HepG2 (cell line): ENCODE results near the gene TMED3. TPM values are rescaled to one million over a fixed set of nuclear protein-coding genes. Genes with fewer than 3 reads are reported as not detected.

Experiments used
- BCL6 ChIP-seq: IDR thresholded peaks from 2 replicates; pipeline ENCODE4 v1.6.1; 2016; ENCODE audit warnings: missing genetic modification reagents, missing compliant biosample characterization
- EED ChIP-seq: sonication (generic); formaldehyde crosslinking; IDR thresholded peaks from 2 replicates; pipeline ENCODE4 v1.5.0; 2020; ENCODE audit warnings: mild to moderate bottlenecking, missing genetic modification reagents
- JDP2 ChIP-seq: sonication (generic); formaldehyde crosslinking; IDR thresholded peaks from 2 replicates; pipeline ENCODE4 v1.8.1; 2022; ENCODE audit warnings: missing genetic modification reagents, borderline replicate concordance
- KAT7 ChIP-seq: IDR thresholded peaks from 2 replicates; pipeline ENCODE4 v1.6.1; 2018; ENCODE audit warnings: borderline replicate concordance, missing compliant biosample characterization
- KDM6A ChIP-seq: IDR thresholded peaks from 2 replicates; pipeline ENCODE4 v1.6.1; 2016; ENCODE audit warnings: low read depth
- MTF1 ChIP-seq: sonication (generic); formaldehyde crosslinking; IDR thresholded peaks from 2 replicates; pipeline ENCODE4 v1.5.0; 2020; ENCODE audit warnings: missing genetic modification reagents
- NFIC ChIP-seq: IDR thresholded peaks from 2 replicates; pipeline ENCODE4 v1.6.1; 2012; ENCODE audit warnings: mild to moderate bottlenecking, low read length, inconsistent platforms
- POGZ ChIP-seq: sonication (generic); formaldehyde crosslinking; IDR thresholded peaks from 2 replicates; pipeline ENCODE4 v1.4.0; 2020; ENCODE audit warnings: mild to moderate bottlenecking, missing genetic modification reagents
- POLR2AphosphoS2 ChIP-seq: IDR thresholded peaks from 2 replicates; pipeline ENCODE4 v1.6.1; 2011; ENCODE audit warnings: low read depth, low read length, improper control_type of control experiment
- PRPF4 ChIP-seq: fragments of 200-400 bp; formaldehyde crosslinking; IDR thresholded peaks from 2 replicates; pipeline ENCODE4 v1.6.1; 2016; ENCODE audit warnings: low read length, low read depth; ENCODE audit not compliant: poor library complexity, severe bottlenecking
- SIN3A ChIP-seq: IDR thresholded peaks from 2 replicates; pipeline ENCODE4 v1.6.1; 2011; ENCODE audit warnings: low read depth, mild to moderate bottlenecking, control low read depth, low read length, borderline replicate concordance
- SMARCE1 ChIP-seq: fragments of 450-650 bp; IDR thresholded peaks from 2 replicates; pipeline ENCODE4 v1.6.1; 2017; ENCODE audit warnings: borderline replicate concordance
- SOX6 ChIP-seq, 2 experiments: fragments of 450-650 bp in 1 of 2; sonication (generic) in 1 of 2; formaldehyde crosslinking in 1 of 2; IDR thresholded peaks; 2 replicates each; pipeline versions ENCODE4 v1.4.0 to v1.6.1; 2017 to 2020; ENCODE audit warnings: antibody characterized with exemption in 1 of 2, mild to moderate bottlenecking in 1 of 2, missing genetic modification reagents in 1 of 2
- ZNF235 ChIP-seq: sonication (generic); formaldehyde crosslinking; IDR thresholded peaks from 2 replicates; pipeline ENCODE4 v1.8.1; 2023; ENCODE audit warnings: mild to moderate bottlenecking, missing genetic modification reagents, borderline replicate concordance
- ZNF431 ChIP-seq: sonication (generic); formaldehyde crosslinking; IDR thresholded peaks from 2 replicates; pipeline ENCODE4 v1.9.0; 2022; ENCODE audit warnings: missing genetic modification reagents, low read depth, mild to moderate bottlenecking, borderline replicate concordance
- ZNF446 ChIP-seq: sonication (generic); formaldehyde crosslinking; IDR thresholded peaks from 2 replicates; pipeline ENCODE4 v1.5.0; 2020; ENCODE audit warnings: mild to moderate bottlenecking, missing genetic modification reagents
- ZNF616 ChIP-seq: sonication (generic); formaldehyde crosslinking; IDR thresholded peaks from 2 replicates; pipeline ENCODE4 v1.5.0; 2020; ENCODE audit warnings: low read depth, mild to moderate bottlenecking, missing genetic modification reagents
- polyA plus RNA-seq, 8 experiments: library from polyadenylated mRNA; depleted of rRNA in 3 of 8; stranded (reverse) in 7 of 8; unstranded in 1 of 8; fragments of >200 nt; fragmentation: Illumina TruSeq in 4 of 8; extraction: Trizol in 4 of 8; gene quantifications; 2 replicates each; pipeline versions ENCODE4 v1.2.1 to v1.2.3, GENCODE V29; 2011 to 2016; ENCODE audit warnings: low read depth in 4 of 8, missing spikeins in 1 of 8, mixed read lengths in 1 of 8; ENCODE audit not compliant: insufficient read depth in 1 of 8
- total RNA-seq, 5 experiments: library from RNA; depleted of rRNA; stranded (reverse); fragments of >200 nt; fragmentation: Illumina TruSeq; extraction: Trizol; gene quantifications; 2 replicates each; pipeline ENCODE4 v1.2.3, GENCODE V29; 2016; ENCODE audit warnings: low read depth in 1 of 5
- TF ChIP-seq, protein P1 (sequence below): sonication (generic); formaldehyde crosslinking; IDR thresholded peaks from 2 replicates; pipeline ENCODE4 v1.4.0; 2020; ENCODE audit warnings: missing genetic modification reagents
- TF ChIP-seq, protein P2 (sequence below): sonication (generic); formaldehyde crosslinking; IDR thresholded peaks from 2 replicates; pipeline ENCODE4 v1.4.0; 2020; ENCODE audit warnings: missing genetic modification reagents
- TF ChIP-seq, protein P3 (sequence below): sonication (generic); IDR thresholded peaks from 2 replicates; pipeline ENCODE4 v1.6.1; 2016; ENCODE audit warnings: low read depth, borderline replicate concordance
- TF ChIP-seq, protein P4 (sequence below): sonication (generic); formaldehyde crosslinking; conservative IDR thresholded peaks from 2 replicates; pipeline ENCODE4 v1.4.0; 2020; ENCODE audit warnings: mild to moderate bottlenecking, missing genetic modification reagents, moderate library complexity

Gene TMED3
- total and polyA plus RNA-seq, 2 of the 13 experiments (the other 11 are each of a cell fraction or from before 2014, with no cell fraction given), result 125 to 155 TPM

DNA sequence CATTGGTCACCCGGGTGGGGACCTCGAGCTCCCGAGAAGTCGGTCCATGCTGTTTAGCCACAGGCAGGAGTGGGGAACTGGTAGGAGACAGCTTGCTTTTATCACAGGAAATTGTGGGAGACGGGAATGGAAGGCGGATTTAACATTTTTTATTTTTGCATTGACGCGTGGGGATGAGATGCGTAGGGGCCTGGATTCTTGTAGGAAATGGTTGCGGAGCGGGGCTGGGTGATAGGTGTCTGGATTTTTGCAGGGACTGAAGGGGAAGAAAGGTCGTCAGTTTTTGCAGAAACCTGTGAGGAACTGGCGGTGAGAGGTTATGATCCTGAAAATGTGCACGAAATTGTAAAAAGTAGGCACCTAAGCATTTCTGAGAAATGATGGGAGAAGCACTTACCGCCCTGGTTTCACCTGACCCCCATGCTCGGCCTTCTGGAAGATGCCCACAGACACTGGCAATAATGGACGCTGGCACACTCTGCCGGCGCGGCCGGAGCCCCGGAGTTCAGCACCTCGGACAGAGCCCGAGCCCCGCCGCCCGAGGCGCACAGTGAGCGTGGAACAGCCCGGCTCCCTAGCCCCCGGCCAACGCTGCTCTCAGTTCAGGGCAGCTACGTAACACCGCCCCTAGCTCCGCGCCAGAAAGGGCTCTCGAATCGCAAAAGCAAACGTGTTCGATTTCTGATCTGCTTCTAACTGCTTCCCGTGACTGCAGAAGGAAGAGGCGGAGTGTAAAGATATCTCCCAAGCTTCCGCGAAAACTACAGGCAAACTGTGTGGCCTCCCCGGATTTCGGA is 27.5 kb upstream of the TMED3 start (continued):
- TF ChIP-seq POGZ (CRISPR knock-in tag) (no peak), MTF1 (CRISPR knock-in tag) (no peak), ZNF431 (peak; percentile 66; the same call in 1 of the 2 replicates), BCL6 (CRISPR knock-in tag) (peak; percentile 34; the same call in 1 of the 2 replicates), KAT7 (CRISPR knock-in tag) (no peak), ZNF446 (CRISPR knock-in tag) (peak; percentile 54; the same call in 1 of the 2 replicates), ZNF235 (CRISPR knock-in tag) (no peak), POLR2AphosphoS2 (no peak), KDM6A (no peak), JDP2 (CRISPR knock-in tag) (no peak), SOX6 (IDR thresholded peaks at IDR 0.05) (no peak), SOX6 (CRISPR knock-in tag; IDR thresholded peaks at IDR 0.05) (no peak), NFIC (no peak), ZNF616 (CRISPR knock-in tag) (no peak), SIN3A (no peak), PRPF4 (no peak), EED (CRISPR knock-in tag) (no peak), SMARCE1 (no peak)
- TF ChIP-seq, protein P1, sequence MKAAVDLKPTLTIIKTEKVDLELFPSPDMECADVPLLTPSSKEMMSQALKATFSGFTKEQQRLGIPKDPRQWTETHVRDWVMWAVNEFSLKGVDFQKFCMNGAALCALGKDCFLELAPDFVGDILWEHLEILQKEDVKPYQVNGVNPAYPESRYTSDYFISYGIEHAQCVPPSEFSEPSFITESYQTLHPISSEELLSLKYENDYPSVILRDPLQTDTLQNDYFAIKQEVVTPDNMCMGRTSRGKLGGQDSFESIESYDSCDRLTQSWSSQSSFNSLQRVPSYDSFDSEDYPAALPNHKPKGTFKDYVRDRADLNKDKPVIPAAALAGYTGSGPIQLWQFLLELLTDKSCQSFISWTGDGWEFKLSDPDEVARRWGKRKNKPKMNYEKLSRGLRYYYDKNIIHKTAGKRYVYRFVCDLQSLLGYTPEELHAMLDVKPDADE (CRISPR knock-in tag), result peak; percentile 72; the same call in 1 of the 2 replicates
- TF ChIP-seq, protein P2, sequence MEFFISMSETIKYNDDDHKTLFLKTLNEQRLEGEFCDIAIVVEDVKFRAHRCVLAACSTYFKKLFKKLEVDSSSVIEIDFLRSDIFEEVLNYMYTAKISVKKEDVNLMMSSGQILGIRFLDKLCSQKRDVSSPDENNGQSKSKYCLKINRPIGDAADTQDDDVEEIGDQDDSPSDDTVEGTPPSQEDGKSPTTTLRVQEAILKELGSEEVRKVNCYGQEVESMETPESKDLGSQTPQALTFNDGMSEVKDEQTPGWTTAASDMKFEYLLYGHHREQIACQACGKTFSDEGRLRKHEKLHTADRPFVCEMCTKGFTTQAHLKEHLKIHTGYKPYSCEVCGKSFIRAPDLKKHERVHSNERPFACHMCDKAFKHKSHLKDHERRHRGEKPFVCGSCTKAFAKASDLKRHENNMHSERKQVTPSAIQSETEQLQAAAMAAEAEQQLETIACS (CRISPR knock-in tag), result no peak
- TF ChIP-seq, protein P3, sequence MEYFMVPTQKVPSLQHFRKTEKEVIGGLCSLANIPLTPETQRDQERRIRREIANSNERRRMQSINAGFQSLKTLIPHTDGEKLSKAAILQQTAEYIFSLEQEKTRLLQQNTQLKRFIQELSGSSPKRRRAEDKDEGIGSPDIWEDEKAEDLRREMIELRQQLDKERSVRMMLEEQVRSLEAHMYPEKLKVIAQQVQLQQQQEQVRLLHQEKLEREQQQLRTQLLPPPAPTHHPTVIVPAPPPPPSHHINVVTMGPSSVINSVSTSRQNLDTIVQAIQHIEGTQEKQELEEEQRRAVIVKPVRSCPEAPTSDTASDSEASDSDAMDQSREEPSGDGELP, result no peak
- TF ChIP-seq, protein P4, sequence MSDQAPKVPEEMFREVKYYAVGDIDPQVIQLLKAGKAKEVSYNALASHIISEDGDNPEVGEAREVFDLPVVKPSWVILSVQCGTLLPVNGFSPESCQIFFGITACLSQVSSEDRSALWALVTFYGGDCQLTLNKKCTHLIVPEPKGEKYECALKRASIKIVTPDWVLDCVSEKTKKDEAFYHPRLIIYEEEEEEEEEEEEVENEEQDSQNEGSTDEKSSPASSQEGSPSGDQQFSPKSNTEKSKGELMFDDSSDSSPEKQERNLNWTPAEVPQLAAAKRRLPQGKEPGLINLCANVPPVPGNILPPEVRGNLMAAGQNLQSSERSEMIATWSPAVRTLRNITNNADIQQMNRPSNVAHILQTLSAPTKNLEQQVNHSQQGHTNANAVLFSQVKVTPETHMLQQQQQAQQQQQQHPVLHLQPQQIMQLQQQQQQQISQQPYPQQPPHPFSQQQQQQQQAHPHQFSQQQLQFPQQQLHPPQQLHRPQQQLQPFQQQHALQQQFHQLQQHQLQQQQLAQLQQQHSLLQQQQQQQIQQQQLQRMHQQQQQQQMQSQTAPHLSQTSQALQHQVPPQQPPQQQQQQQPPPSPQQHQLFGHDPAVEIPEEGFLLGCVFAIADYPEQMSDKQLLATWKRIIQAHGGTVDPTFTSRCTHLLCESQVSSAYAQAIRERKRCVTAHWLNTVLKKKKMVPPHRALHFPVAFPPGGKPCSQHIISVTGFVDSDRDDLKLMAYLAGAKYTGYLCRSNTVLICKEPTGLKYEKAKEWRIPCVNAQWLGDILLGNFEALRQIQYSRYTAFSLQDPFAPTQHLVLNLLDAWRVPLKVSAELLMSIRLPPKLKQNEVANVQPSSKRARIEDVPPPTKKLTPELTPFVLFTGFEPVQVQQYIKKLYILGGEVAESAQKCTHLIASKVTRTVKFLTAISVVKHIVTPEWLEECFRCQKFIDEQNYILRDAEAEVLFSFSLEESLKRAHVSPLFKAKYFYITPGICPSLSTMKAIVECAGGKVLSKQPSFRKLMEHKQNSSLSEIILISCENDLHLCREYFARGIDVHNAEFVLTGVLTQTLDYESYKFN (CRISPR knock-in tag), result no peak
